ENCODE results near the gene ZNF550.
"Not testable (repeated sequence)": the region's sequence is repeated elsewhere in the genome, so short reads cannot be mapped to it uniquely, and the experiment has no call there.

The ZNF550 gene

GRCh38 chr19:57527136-57527881 is 32.4 kb downstream of the ZNF550 start, which contains the start of gene ZNF549:
Gene ZNF549 (plus strand): TSS chr19:57527356. CDS start chr19:57527574, 218 bp downstream.
- peak; percentile 89 to 95 (median 94) for DNase-seq

DNA sequence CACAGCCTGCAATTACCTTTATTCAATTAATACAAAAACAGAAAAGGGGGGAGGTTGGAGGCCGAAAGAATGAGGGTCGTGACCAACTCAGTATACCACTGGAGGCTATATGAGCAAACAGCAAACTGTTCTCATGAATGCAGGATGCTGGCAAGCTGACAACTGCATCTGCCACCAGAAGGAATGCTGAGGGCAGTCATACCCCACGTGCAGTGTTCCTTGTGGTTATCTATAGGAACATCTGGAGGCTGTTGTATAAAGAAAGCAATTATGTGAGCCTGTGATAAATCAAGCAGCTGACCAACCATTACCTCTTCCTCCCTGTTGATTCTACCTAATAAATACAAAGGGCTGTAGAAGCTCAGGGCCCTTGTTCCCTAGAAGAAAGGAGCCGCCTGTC is 41.6 kb downstream of the ZNF550 start:
- not testable (repeated sequence) for DNase-seq

DNA sequence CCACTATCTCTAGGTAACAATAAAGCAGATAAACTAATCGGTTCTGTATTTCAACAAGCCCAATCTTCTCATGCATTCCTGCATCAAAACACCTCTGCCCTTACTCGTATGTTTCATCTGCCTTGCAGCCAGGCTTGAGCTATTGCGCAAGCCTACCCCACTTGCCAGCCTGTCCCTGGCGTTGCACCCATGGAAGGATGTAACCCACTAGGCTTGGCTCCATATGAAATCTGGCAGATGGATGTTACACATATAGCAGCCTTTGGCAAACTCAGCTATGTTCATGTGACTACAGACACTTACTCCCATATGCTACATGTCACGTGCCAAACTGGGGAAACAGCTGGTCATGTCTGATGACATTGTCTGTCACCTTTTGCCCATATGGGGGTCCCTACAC is 44.4 kb downstream of the ZNF550 start:
- DNase-seq, result no peak

DNA sequence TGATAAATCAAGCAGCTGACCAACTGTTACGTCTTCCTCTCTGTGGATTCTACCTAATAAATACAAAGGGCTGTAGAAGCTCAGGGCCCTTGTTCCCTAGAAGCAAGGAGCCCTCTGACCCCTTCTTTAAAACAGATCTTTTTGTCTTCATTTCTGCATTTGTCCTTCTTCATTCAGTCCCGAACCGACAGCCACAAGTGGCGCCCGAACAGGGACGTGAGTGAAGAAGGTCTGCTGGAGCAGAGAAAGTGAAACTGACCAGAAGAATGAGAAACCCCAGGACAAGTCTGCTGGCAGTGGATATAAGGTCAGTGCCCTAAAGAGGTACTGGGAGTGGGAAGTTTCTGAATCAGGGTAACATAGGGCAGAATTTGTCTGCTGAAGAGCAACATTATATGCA is 46.8 kb downstream of the ZNF550 start:
- peak in 1 of 3 experiments; percentile 2 for DNase-seq

DNA sequence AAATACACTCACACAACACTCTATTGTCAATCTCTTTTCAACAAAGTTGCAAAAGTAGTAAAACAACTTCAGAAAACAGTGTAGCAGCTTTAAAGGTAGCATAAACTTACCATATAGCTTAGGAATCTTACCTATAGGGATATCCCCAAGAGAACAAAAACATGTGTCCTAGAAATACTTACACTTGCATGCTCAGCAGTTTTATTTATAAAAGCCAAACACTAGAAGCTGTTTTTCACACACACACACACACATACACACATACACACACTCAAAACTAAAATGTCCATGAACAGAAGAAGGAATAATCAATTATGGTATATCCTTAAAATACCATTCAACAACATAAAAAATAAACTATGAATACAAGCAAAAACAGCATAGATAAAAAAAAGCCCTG is 48.2 kb downstream of the ZNF550 start:
- DNase-seq, result no peak

DNA sequence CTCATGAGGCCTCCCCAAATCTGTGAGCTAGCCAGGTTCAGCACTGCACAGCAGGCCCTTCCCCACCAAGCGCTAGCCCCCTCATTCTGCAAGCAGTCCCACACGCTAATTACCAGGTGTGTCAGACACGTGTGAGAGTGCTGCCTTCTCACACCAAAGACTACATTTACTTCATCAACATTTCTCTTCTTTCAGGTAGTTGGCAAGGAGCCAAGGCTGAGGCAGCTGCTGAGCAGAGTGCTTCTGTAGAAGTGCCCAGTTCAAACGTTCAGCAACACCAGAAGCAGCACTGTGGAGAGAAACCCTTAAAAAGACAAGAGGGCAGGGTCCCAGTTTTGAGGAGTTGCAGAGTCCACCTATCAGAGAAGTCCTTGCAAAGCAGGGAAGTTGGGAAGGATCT is 53.5 kb downstream of the ZNF550 start:
- DNase-seq, result peak in 1 of 3 experiments; percentile 12

- not testable (repeated sequence) for DNase-seq
Observed at GRCh38 chr19:57500400-57500799, 59.3 kb downstream of the ZNF550 start.

- DNase-seq, result peak; percentile 90 to 95 (median 92)
Observed at GRCh38 chr19:57499680-57500395, 59.8 kb downstream of the ZNF550 start, which contains the start of gene ZNF773. Gene ZNF773 (plus strand): TSS chr19:57499938. CDS start chr19:57500081, 143 bp downstream.

GRCh38 chr19:57499332-57499679 is 60.4 kb downstream of the ZNF550 start:
- not testable (repeated sequence) for DNase-seq

- not testable (repeated sequence) for DNase-seq
Observed at GRCh38 chr19:57488299-57488644, 71.4 kb downstream of the ZNF550 start.

DNA sequence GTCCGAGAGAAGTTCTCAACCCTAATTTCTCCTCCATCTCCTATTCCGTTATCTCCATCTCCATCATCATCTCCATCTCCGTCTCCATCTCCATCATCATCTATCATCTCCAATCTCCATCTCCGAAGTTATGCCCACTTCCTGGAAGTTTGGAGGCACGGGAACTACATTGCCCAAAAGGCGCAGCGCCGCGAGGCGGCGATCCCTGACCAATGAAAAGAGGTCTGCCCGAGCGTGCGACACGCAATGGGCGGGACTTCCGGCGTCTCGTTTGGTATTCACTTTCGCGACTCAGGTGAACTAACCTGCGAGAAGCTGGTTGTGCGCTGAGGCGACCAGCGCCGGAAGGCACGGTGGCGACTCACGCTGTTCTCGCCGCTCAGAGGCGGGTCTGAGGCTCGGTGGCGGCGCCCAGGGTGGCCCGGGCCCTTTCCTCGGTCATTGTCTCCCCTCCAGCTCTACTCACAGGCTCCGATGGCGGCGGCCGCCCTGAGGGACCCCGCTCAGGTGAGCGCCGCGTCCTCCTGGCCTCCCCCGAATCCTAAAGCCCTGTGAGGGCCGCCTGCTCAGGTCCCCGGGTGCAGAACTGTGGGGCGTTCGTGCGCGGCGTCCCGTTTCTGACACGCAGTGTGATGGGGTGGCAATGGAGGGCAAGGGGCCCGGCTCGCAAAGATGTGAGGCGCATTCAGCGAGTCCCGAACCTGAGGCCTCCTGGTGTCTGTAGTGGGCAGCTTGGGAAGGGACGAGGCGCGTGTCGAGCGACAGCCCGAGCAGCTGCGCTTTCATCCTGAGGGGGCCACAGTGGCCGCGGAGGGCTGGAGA is 72.0 kb downstream of the ZNF550 start, which contains the start of gene ZNF419:
Gene ZNF419 (plus strand): TSS at position 274 of the 822 bp plus-strand sequence. CDS start 201 bp downstream, at position 475.
- peak; percentile 88 to 97 (median 95) for DNase-seq

Data from NCI-H1417 (cell line).